AG04450 (cell line): ENCODE measurements around the gene SNX11. TPM values are rescaled to one million over a fixed set of nuclear protein-coding genes. Genes with fewer than 3 reads are reported as not detected.

ENCODE experiments used
- CTCF ChIA-PET: fragments of 300-600, 350-600 bp; formaldehyde crosslinking; extraction: SDS; loops from one replicate; lab custom pipeline; 2022; ENCODE audit warnings: antibody characterized with exemption, inconsistent platforms; lab: Charles Lee
- POLR2A ChIA-PET: fragments of 350-600 bp; formaldehyde crosslinking; extraction: SDS; loops from one replicate; lab custom pipeline; 2021; ENCODE audit warnings: antibody characterized with exemption, inconsistent platforms; lab: Yijun Ruan, JAX
- DNase-seq: peaks from one replicate; pipeline ENCODE4 v3.0.0-alpha.2; 2011; ENCODE audit warnings: low read depth, low spot score
- H3K27ac ChIP-seq: one replicate; pipeline ENCODE4 v1.5.1; 2012; ENCODE audit warnings: low read depth, low read length, control low read depth
- H3K27me3 ChIP-seq: one replicate; pipeline ENCODE4 v1.6.0; 2012; ENCODE audit warnings: low read length; ENCODE audit not compliant: control insufficient read depth, insufficient read depth
- H3K4me3 ChIP-seq: 2 replicates; pipeline ENCODE4 v1.5.1; 2011; ENCODE audit warnings: mild to moderate bottlenecking, low read depth, low read length, control low read depth
- H3K9me3 ChIP-seq: 2 replicates; pipeline ENCODE4 v1.5.1; 2012; ENCODE audit warnings: low read length; ENCODE audit not compliant: control insufficient read depth, insufficient read depth
- polyA plus RNA-seq: library from polyadenylated mRNA; depleted of rRNA; stranded (reverse); fragments of >200 nt; gene quantifications from 2 replicates; pipeline ENCODE4 v1.2.3, GENCODE V29; 2011
- TF ChIP-seq, protein P1 (sequence below): IDR thresholded peaks from 2 replicates; pipeline ENCODE4 v1.5.1; 2011; ENCODE audit warnings: low read depth, low read length, control low read depth, inconsistent platforms

SNX11 gene
- polyA plus RNA-seq, 1 experiment = 16.0 TPM

DNA sequence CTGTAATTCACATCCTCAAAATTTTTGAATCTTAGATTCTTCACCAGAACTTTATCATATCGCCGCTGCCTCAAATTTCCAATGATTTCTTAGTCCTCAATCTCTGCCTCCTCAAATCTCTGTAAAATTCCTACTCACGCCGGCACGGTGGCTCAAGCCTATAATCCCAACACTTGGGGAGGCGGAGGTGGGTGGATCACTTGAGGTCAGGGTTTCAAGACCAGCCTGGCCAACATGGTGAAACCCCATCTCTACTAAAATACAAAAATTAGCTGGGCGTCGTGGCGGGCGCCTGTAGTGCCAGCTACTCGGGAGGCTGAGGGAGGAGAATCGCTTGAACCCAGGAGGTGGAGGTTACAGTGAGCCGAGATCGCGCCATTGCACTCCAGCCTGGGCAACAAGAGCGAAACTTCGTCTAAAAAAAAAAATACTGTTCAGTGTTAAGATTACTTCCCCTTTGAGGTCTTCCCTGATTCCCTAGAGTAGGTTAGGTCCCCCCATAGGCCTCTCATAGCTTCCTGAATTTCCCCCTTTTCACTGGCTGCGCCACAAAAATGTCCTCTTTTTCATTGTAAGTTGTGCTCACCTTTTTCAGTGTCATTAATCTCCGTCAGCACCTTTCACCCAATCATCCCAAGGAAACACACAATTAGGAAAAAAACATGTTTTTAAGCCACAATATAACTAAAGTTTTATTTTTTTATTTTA lies 5.4 kb upstream of the SNX11 start:
- TF ChIP-seq, protein P1, sequence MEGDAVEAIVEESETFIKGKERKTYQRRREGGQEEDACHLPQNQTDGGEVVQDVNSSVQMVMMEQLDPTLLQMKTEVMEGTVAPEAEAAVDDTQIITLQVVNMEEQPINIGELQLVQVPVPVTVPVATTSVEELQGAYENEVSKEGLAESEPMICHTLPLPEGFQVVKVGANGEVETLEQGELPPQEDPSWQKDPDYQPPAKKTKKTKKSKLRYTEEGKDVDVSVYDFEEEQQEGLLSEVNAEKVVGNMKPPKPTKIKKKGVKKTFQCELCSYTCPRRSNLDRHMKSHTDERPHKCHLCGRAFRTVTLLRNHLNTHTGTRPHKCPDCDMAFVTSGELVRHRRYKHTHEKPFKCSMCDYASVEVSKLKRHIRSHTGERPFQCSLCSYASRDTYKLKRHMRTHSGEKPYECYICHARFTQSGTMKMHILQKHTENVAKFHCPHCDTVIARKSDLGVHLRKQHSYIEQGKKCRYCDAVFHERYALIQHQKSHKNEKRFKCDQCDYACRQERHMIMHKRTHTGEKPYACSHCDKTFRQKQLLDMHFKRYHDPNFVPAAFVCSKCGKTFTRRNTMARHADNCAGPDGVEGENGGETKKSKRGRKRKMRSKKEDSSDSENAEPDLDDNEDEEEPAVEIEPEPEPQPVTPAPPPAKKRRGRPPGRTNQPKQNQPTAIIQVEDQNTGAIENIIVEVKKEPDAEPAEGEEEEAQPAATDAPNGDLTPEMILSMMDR = no peak
- H3K4me3 ChIP-seq = no peak overlapping the region
- H3K27ac ChIP-seq = no peak overlapping the region
- DNase-seq = no peak
- CTCF ChIA-PET = no interaction called here
- POLR2A ChIA-PET = interaction anchor here (1.8 to 2.2 kb wide), 2 partner anchors 49 to 76 kb away, joined by 5 to 6 read pairs; no protein-coding TSS in a partner anchor
- H3K27me3 ChIP-seq = no peaks in the 10 kb centered on the region
- H3K9me3 ChIP-seq = peaks cover 4% of the 10 kb centered on the region

DNA sequence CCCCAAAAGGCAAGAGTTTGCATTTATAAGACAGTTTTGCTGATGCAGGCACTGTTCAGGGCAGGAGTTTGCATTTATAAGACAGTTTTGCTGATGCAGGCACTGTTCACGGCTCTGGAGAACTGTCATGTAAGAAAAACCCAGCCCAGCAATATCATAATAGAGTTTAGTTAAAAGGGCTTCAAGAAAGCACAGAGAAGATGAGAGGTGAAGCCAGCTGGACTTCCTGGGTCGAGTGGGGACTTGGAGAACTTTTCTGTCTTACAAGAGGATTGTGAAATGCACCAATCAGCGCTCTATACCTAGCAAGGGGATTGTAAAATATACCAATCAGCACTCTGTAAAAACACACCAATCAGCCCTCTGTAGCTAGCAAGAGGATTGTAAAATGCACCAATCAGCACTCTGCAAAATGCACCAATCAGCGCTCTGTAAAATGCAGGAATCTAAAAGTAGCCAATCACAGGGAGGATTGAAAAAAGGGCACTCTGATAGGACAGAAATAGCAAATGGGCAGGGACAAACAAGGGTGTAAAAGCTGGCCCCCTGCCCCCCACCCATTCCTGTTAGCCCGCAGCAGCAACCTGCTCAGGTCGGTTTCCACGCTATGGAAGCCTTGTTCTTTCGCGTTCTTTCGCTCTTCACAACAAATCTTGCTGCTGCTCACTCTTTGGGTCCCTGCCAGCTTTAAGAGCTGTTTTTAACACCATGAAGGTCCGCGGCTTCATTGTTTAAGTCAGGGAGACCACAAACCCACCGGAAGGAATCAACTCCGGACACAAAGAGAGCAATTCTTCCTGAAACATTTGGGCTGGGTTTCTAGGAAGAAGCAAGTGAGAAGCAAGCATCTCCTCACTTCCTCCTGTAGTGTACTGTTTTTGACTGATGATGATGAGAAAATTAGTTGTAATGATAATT lies 4.5 kb upstream of the SNX11 start:
- Histone ChIP-seq H3K27me3 (no peaks in the 10 kb centered on the region), H3K27ac (no peak overlapping the region), H3K9me3 (peaks cover 4% of the 10 kb centered on the region), H3K4me3 (no peak overlapping the region)
- DNase-seq = no peak
- TF ChIP-seq, protein P1 = no peak
- ChIA-PET CTCF (interaction anchor here (0.8 kb wide), 1 partner anchor 78 kb away, joined by 3 read pairs; no protein-coding TSS in a partner anchor), POLR2A (no interaction called here)

DNA sequence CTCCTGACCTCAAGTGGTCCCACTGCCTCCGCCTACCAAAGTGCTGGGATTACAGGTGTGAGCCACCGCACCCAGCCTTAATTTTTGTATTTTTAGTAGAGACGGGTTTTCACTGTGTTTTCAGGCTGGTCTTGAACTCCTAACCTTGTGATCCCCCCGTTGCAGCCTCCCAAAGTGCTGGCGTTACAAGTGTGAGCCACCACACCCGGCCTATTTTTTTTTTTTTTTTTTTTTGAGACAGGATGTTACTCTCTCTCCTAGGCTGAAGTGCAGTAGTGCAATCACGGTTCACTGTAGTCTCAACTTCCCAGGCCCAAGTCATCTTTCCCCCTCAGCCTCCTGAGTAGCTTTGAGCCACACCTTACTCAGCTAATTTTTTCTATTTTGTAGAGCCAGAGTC lies 3.1 kb upstream of the SNX11 start:
- POLR2A ChIA-PET = no interaction called here
- Histone ChIP-seq H3K4me3 (no peak overlapping the region), H3K27ac (no peak overlapping the region), H3K27me3 (no peaks in the 10 kb centered on the region), H3K9me3 (peaks cover 4% of the 10 kb centered on the region)
- TF ChIP-seq, protein P1 = no peak
- no peak for DNase-seq
- CTCF ChIA-PET = no interaction called here

DNA sequence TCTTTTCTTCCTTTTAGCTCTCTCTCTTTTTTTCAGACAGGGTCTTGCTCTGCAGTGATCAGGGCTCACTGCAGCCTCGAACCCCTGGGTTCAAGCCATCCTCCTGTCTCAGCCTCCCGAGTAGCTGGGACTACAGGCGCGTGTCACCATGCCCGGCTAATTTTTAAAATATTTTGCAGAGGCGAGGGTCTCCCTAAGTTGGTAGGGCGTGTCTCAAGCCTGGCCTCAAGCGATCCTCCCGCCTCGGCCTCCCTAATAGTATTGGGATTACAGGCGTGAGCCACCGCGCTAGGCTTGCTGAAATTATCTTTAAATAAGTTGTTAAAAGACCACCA lies 797 bp upstream of the SNX11 start:
- ChIA-PET POLR2A (interaction anchor here (1.5 to 1.7 kb wide), 2 partner anchors 58 to 80 kb away, joined by 4 to 5 read pairs; partner anchors contain the start of gene NFE2L1), CTCF (interaction anchor here (0.5 to 1.4 kb wide), 4 partner anchors 9 to 334 kb away, joined by 3 to 6 read pairs (median 4); no protein-coding TSS in a partner anchor)
- peaks cover 4% of the 10 kb centered on the region for H3K9me3 ChIP-seq
- H3K27ac ChIP-seq = peak overlapping the region; percentile 70
- no peak for DNase-seq
- TF ChIP-seq, protein P1 = no peak
- peak overlapping the region; percentile 94 for H3K4me3 ChIP-seq
- no peaks in the 10 kb centered on the region for H3K27me3 ChIP-seq
